Upper lobe of left lung (tissue), 4 donors: ENCODE results near the gene MGAM2.

Experiments
- CTCF ChIP-seq, 6 experiments: fragments of 450-650 bp in 4 of 6; fragments of 200-600 bp in 2 of 6; sonication (generic) in 2 of 6; IDR thresholded peaks; one replicate each; pipeline ENCODE4 v1.5.1; 2016 to 2019; ENCODE audit warnings: antibody characterized with exemption in 6 of 6
- EP300 ChIP-seq, 4 donors: sonication (generic); formaldehyde crosslinking; IDR thresholded peaks; one replicate each; pipeline ENCODE4 v1.5.1; 2017; ENCODE audit warnings: antibody characterized with exemption in 4 of 4, control low read depth in 2 of 4
- POLR2AphosphoS5 ChIP-seq, 2 donors: sonication (generic); formaldehyde crosslinking; IDR thresholded peaks; one replicate each; pipeline ENCODE4 v1.5.1; 2017; ENCODE audit warnings: antibody characterized with exemption in 2 of 2

- TF ChIP-seq CTCF (IDR thresholded peaks at IDR 0.05) (no peak), POLR2AphosphoS5 (IDR thresholded peaks at IDR 0.05) (no peak), EP300 (IDR thresholded peaks at IDR 0.05) (no peak)
These were observed at the start of gene MGAM2 for GRCh38 chr7:142111499-142111898.
